Activated CD4-positive, alpha-beta memory T cell treated with anti-CD3 and anti-CD28 coated beads for 36 hours (primary cell): Measurements from ENCODE around the gene PSMB7. TPM values are rescaled to one million over a fixed set of nuclear protein-coding genes. Genes with fewer than 3 reads are reported as not detected.

Source experiments
- CTCF ChIA-PET: fragments of 350-600 bp; sonication (Branson Sonifier 250); formaldehyde crosslinking; loops from one replicate; lab custom pipeline; 2021; ENCODE audit warnings: antibody characterized with exemption, inconsistent platforms; lab: Charles Lee
- POLR2A ChIA-PET: fragments of 350-600 bp; sonication (Branson Sonifier 250); formaldehyde crosslinking; loops from one replicate; lab custom pipeline; 2021; ENCODE audit warnings: antibody characterized with exemption; lab: Charles Lee
- DNase-seq: peaks from one replicate; pipeline ENCODE4 v3.0.0-alpha.2; 2020
- H3K27ac Mint-ChIP-seq: one replicate; pipeline ENCODE4 v1.8.0; 2021; ENCODE audit warnings: mixed read lengths
- H3K27me3 Mint-ChIP-seq: one replicate; pipeline ENCODE4 v1.8.0; 2021; ENCODE audit warnings: mixed read lengths
- H3K36me3 Mint-ChIP-seq: one replicate; pipeline ENCODE4 v1.8.0; 2021; ENCODE audit warnings: mixed read lengths
- H3K4me1 Mint-ChIP-seq: one replicate; pipeline ENCODE4 v1.8.0; 2021; ENCODE audit warnings: low read depth, mixed read lengths
- H3K4me3 Mint-ChIP-seq: one replicate; pipeline ENCODE4 v1.8.0; 2021; ENCODE audit warnings: mild to moderate bottlenecking, mixed read lengths
- H3K9me3 Mint-ChIP-seq: one replicate; pipeline ENCODE4 v1.8.0; 2021; ENCODE audit warnings: mixed read lengths
- intact Hi-C: fragments of 100-400 bp; cut with micrococcal nuclease; formaldehyde crosslinking; loops from one replicate; pipeline ENCODE4 v1.15.1; 2023
- total RNA-seq, 2 experiments: library from RNA; stranded (reverse); gene quantifications; one replicate each; pipeline ENCODE4 v1.2.3, GENCODE V29; 2021

PSMB7 gene
- total RNA-seq, 2 experiments from 2014 or later = 156 TPM

DNA sequence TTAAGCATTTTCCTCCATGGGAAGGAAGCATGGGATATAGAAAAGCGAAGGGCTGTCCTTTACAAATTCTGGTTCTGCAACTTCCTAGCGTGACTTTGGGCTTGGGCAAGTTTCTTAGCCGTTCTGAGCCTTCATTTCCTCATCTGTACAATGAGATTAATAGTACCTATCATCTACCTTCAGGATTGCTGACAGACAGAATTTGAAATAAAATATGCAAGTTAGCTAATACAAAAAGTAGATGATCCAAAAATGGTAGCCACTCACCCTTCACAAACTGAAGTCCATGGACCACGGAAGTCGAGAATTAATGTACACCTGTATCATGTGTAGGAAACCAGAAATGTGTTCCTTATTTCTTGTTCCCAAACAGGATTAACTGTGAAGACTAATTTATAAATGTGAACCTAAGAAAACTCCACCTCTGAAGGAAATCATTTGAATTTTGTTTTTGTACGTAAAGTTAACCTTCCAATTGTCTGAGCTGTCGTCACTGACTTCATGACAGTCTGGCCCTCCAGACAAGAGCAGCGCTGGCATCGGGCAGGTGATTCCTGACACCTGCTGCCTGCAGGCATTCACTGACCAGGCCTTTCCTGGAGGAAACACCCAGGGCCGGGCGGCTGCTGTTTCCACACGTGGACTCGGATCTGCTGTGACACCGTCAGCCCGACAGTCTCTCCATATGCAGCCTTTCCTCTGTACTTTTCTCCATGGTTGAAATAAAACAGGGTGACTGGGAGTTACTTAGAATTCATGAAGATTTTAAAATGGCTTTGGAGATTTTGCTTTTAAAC is 63.4 kb downstream of the PSMB7 start:
- peaks cover 28% of the 10 kb centered on the region for H3K36me3 Mint-ChIP-seq
- intact Hi-C loops = no loop called here
- peaks cover 2% of the 10 kb centered on the region for H3K4me1 Mint-ChIP-seq
- no peaks in the 10 kb centered on the region for H3K27me3 Mint-ChIP-seq
- H3K4me3 Mint-ChIP-seq = no peak overlapping the region
- no peaks in the 10 kb centered on the region for H3K9me3 Mint-ChIP-seq
- POLR2A ChIA-PET = no interaction called here
- no peak for DNase-seq
- CTCF ChIA-PET = interaction anchor here (1.1 kb wide), 1 partner anchor 256 kb away, joined by 3 read pairs; no protein-coding TSS in a partner anchor
- H3K27ac Mint-ChIP-seq = no peak overlapping the region

DNA sequence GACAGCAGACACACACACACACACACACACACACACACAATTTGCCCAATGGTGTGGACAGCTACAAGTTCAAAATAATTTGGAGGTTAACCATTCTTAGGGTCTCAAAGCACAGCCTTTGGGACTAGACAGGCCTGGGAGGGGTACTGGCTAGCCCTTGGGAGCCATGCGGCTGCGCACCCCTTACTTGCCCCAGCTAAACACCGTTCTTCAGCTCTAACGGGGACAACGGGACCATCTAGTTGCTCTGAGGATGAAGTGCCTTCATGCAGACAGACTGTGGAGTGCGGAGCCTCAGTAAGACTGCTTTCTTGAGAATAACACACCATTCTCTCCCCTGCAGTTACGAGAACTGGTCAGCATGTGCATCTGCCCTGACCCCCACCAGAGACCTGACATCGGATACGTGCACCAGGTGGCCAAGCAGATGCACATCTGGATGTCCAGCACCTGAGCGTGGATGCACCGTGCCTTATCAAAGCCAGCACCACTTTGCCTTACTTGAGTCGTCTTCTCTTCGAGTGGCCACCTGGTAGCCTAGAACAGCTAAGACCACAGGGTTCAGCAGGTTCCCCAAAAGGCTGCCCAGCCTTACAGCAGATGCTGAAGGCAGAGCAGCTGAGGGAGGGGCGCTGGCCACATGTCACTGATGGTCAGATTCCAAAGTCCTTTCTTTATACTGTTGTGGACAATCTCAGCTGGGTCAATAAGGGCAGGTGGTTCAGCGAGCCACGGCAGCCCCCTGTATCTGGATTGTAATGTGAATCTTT is 64.6 kb downstream of the PSMB7 start:
- Mint-ChIP-seq H3K9me3 (no peaks in the 10 kb centered on the region), H3K27me3 (no peaks in the 10 kb centered on the region), H3K4me1 (no peaks in the 10 kb centered on the region), H3K4me3 (no peak overlapping the region), H3K36me3 (peaks cover 28% of the 10 kb centered on the region), H3K27ac (no peak overlapping the region)
- intact Hi-C loops = no loop called here
- POLR2A ChIA-PET = no interaction called here
- no peak for DNase-seq
- CTCF ChIA-PET = interaction anchor here (0.7 to 1.3 kb wide), 2 partner anchors 224 to 227 kb away, joined by 4 to 9 read pairs; no protein-coding TSS in a partner anchor

DNA sequence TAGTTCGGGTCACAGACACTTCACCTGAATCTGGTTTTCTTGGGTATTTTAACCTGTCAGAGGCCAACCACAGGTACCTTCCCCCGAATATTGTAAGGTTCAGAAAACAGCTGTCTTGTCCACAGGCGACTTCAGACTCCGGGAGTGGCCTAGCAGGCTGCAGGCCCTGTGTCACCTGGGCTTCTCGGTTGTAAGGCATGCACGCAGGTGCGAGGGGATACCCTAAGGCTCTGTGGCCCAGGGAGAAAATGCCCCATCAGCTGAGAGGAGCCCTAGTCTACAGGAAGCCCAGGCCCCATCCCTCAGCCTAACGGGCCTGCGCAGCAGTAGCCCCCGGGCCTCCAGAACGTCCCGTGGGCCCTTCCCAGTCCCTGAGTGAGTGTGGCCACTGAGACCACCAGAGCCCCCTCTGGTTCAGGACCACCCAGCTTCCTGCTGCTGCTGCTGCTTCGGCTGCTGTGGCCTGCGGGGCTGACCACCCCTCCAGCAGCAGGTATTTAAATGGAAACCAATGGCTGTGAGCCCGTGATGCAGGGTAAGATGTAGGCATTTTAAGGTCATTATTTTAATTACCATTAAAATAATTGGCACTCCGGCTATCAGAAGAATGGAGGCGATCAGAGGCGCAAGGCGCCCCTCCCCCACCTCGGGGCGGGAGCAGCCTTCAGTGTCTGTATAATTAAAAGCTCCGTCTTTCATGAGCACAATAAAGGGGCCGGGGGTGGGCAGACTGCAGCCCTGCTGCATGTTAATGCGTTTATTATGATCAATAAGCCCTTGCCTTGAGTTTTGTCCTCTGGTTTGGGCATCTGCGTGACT is 65.4 kb downstream of the PSMB7 start:
- no peaks in the 10 kb centered on the region for H3K4me1 Mint-ChIP-seq
- H3K27ac Mint-ChIP-seq = no peak overlapping the region
- intact Hi-C loops = no loop called here
- ChIA-PET CTCF (interaction anchor here (0.7 to 1.3 kb wide), 2 partner anchors 223 to 226 kb away, joined by 4 to 9 read pairs; no protein-coding TSS in a partner anchor), POLR2A (interaction anchor here (1.5 kb wide), 1 partner anchor 13 kb away, joined by 3 read pairs; no protein-coding TSS in a partner anchor)
- no peak for DNase-seq
- peaks cover 28% of the 10 kb centered on the region for H3K36me3 Mint-ChIP-seq
- H3K9me3 Mint-ChIP-seq = no peaks in the 10 kb centered on the region
- no peak overlapping the region for H3K4me3 Mint-ChIP-seq
- no peaks in the 10 kb centered on the region for H3K27me3 Mint-ChIP-seq

DNA sequence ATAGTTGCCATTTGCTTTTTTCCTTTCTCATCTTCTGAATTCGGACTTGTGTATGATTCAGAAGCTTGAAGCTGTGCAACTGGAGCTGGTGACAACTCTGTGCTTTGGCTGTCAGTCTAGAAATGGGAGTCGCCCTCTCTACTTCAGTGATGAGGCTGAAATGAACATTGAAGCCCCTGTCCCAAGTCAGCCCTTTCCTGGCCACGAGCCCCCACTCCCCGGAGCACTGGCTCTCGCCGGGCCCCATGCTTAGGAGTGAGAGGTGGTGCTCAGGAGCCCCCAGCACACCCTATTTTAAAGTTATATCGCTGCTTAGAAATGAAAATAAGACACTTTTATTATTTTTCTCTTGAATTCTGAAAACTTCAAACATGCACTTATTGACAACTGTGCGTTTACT is 66.0 kb downstream of the PSMB7 start:
- Mint-ChIP-seq H3K36me3 (peaks cover 28% of the 10 kb centered on the region), H3K4me3 (no peak overlapping the region)
- POLR2A ChIA-PET = interaction anchor here (1.5 kb wide), 1 partner anchor 14 kb away, joined by 3 read pairs; no protein-coding TSS in a partner anchor

DNA sequence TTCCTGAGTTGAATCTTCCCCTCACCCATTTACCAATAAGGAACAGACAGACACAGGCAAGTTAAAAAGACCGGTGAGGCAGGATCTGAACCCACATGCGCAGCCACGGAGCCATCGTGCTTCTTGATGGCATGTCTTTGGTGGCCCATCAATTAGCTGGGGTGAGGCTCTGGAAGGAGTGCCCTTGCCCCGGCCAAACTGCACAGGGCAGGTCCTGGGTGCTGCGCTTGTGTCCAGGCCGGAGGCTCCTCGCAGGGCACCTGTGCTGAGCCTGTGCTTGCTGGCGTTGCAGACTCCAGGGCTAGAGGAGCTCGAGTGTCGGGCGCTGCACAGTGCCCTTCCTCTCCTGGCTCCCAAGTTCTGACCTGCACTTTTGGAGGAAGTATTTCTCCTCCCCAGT is 66.4 kb downstream of the PSMB7 start:
- peaks cover 26% of the 10 kb centered on the region for H3K36me3 Mint-ChIP-seq
- intact Hi-C loops = no loop called here
- H3K4me1 Mint-ChIP-seq = no peaks in the 10 kb centered on the region
- POLR2A ChIA-PET = interaction anchor here (1.5 kb wide), 1 partner anchor 14 kb away, joined by 3 read pairs; no protein-coding TSS in a partner anchor
- H3K4me3 Mint-ChIP-seq = no peak overlapping the region
- H3K27me3 Mint-ChIP-seq = no peaks in the 10 kb centered on the region
- no peak for DNase-seq
- CTCF ChIA-PET = no interaction called here
- peak overlapping the region; percentile 18 for H3K27ac Mint-ChIP-seq
- H3K9me3 Mint-ChIP-seq = no peaks in the 10 kb centered on the region

More for the DNA sequence above, 66.0 kb downstream of the PSMB7 start:
- CTCF ChIA-PET = no interaction called here
- no peak for DNase-seq
- H3K9me3 Mint-ChIP-seq = no peaks in the 10 kb centered on the region
- intact Hi-C loops = no loop called here
- no peaks in the 10 kb centered on the region for H3K4me1 Mint-ChIP-seq
- no peak overlapping the region for H3K27ac Mint-ChIP-seq
- H3K27me3 Mint-ChIP-seq = no peaks in the 10 kb centered on the region

DNA sequence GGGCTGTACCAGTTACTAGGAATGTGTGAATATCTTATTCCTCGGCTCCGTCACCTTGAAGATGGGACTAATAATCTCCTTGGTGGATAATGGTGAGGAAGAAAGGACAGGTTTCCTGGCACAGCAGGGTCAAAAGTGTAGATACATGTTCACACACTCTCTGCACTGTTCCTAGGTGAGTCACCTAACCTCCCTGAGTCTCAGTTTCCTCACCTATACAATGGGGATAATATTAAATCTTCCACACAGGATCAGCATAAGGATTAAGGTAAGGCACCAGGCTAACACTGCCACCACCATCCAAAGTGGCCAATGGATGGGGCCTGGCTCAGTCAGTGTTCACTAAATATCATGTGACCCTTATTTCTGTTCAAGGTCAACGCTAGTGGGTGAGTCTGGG is 66.9 kb downstream of the PSMB7 start:
- Mint-ChIP-seq H3K4me1 (no peaks in the 10 kb centered on the region), H3K27ac (peak overlapping the region; percentile 18), H3K4me3 (no peak overlapping the region), H3K36me3 (peaks cover 22% of the 10 kb centered on the region), H3K9me3 (no peaks in the 10 kb centered on the region), H3K27me3 (no peaks in the 10 kb centered on the region)
- POLR2A ChIA-PET = interaction anchor here (1.5 kb wide), 1 partner anchor 15 kb away, joined by 3 read pairs; no protein-coding TSS in a partner anchor
- DNase-seq = no peak
- CTCF ChIA-PET = no interaction called here
- intact Hi-C loops = no loop called here

DNA sequence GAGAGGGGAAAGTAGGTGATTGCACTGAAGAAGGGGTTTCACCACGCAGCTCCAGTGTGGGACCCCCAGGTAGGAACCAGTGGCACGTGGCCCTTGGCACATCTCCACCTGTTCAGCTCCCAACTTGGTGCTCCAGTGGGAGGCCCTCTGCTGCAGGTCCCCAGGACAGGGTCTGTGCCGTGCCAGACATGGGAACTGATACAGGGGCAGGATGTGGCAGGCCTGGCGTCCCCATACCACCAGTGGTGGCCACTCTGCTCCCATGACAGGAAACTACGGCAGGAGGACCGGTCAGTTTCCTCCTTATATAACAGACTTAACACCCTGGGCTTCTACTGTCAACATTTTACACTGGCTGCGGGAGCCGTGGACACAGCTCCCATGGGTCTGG is 67.3 kb downstream of the PSMB7 start:
- Mint-ChIP-seq H3K4me1 (no peaks in the 10 kb centered on the region), H3K9me3 (no peaks in the 10 kb centered on the region), H3K27ac (no peak overlapping the region), H3K27me3 (no peaks in the 10 kb centered on the region), H3K36me3 (peaks cover 20% of the 10 kb centered on the region), H3K4me3 (no peak overlapping the region)
- no peak for DNase-seq
- CTCF ChIA-PET = no interaction called here
- POLR2A ChIA-PET = interaction anchor here (1.5 kb wide), 1 partner anchor 15 kb away, joined by 3 read pairs; no protein-coding TSS in a partner anchor
- intact Hi-C loops = no loop called here

DNA sequence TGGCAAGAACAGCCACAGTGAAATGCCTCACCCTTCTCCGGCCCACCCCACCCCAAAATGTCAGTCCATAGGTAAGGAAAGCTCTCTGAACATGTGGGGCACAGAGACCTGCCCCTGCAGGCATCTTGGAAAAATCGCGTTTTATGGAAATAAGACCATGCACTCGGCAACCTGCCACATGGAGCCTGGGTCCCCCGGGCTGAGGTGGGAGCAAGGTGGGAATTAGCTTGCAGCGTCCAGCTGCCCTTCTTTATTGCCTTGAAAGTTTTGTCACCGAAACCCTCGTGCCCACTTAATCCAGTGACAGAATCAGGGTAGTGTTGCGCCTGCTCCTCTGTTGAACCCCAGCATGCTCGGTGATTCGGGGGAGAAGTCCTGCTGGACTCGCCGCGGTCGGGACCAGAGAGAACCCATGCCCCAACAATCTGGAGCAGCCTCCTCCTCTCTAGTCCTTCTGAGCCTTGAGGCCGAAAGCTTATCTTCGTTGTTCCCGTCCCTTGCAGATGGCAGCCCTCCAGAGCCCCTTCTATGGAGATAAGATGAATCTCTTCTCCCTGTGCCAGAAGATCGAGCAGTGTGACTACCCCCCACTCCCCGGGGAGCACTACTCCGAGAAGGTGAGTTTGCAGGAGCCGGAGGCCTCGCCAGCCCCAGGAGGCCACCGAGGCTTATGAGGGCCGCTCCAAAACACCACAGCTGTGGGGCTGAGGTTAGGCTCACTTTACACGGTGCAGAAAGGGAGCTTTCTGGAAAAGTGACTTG is 67.9 kb downstream of the PSMB7 start:
- no peaks in the 10 kb centered on the region for H3K4me1 Mint-ChIP-seq
- H3K27me3 Mint-ChIP-seq = no peaks in the 10 kb centered on the region
- H3K9me3 Mint-ChIP-seq = no peaks in the 10 kb centered on the region
- DNase-seq = no peak
- peaks cover 15% of the 10 kb centered on the region for H3K36me3 Mint-ChIP-seq
- POLR2A ChIA-PET = no interaction called here
- intact Hi-C loops = no loop called here
- no peak overlapping the region for H3K27ac Mint-ChIP-seq
- CTCF ChIA-PET = no interaction called here
- no peak overlapping the region for H3K4me3 Mint-ChIP-seq

DNA sequence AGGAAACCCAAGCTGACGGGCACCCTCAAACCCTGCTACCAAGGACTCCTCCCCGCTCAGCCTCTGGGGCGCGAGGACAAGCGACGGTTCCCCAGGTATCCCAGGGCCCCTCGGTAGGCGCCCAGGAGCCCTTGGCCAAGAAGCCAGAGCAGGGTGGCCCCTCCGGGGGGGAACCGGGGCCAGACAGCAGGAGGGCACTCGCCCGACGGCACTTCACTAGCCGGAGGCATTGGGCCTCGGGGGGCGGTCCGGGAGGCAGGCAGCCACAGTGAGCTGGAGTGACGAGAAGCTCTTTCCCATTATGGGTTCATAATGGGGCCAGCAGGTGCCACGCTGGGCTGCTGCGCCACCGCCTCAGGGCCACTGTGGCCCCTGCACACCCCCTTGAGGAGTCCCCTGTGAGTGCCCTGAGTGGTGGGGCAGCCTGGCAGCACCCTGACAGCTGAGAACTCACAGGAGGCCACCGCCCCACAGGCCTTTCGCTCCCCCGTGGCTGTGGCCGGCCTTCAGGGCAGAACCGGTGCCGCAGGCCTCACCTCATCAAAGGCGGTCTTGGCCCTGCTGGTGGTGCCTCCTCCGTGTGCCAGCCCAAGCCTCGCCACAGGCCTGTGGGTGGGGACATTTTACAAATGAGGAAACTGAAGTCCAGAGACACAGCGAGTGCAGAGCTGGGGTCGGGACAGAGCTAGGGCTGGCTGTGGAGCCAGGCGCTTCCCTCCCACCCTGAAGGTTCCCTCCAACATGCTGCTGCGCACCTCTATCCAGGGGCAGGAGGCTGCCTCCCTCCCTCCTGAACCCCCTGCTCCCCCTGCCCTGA is 68.7 kb downstream of the PSMB7 start:
- ChIA-PET CTCF (no interaction called here), POLR2A (no interaction called here)
- H3K27ac Mint-ChIP-seq = no peak overlapping the region
- peaks cover 8% of the 10 kb centered on the region for H3K36me3 Mint-ChIP-seq
- H3K27me3 Mint-ChIP-seq = no peaks in the 10 kb centered on the region
- DNase-seq = no peak
- H3K9me3 Mint-ChIP-seq = no peaks in the 10 kb centered on the region
- H3K4me1 Mint-ChIP-seq = no peaks in the 10 kb centered on the region
- no peak overlapping the region for H3K4me3 Mint-ChIP-seq
- intact Hi-C loops = no loop called here

DNA sequence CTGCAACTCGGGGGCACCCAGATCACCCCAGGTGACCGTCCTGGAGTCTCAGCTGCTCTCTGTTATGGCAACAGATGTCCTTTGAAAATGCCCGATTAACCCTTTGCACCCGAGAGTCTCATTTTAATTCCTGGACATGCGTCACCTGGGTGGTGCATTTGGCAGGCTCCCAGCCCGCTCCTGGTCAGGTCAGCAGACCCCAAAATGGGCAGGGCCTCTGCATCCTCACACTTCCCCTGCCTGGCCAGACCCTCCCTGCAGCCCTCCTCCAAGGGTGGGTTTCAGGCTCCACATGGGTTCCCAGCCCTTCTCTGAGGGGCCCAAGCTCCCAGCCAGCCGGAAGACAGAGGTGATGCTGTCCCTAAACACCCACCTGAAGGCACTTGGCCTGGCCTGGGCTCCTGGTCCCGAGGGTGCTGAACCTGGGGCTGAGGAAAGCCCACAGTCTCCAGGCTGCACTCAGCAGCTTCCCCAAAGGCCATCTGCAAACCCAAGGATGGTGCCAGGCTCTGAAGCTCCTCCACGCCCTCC is 69.4 kb downstream of the PSMB7 start:
- no peak overlapping the region for H3K4me3 Mint-ChIP-seq
- no peaks in the 10 kb centered on the region for H3K27me3 Mint-ChIP-seq
- intact Hi-C loops = no loop called here
- no peak for DNase-seq
- CTCF ChIA-PET = no interaction called here
- H3K27ac Mint-ChIP-seq = no peak overlapping the region
- no peaks in the 10 kb centered on the region for H3K4me1 Mint-ChIP-seq
- POLR2A ChIA-PET = no interaction called here
- no peaks in the 10 kb centered on the region for H3K9me3 Mint-ChIP-seq
- peaks cover 6% of the 10 kb centered on the region for H3K36me3 Mint-ChIP-seq
